Activated CD8-positive, alpha-beta T cell treated with anti-CD3 and anti-CD28 coated beads for 36 hours (primary cell): ENCODE results near the gene COQ9. TPM values are rescaled to one million over a fixed set of nuclear protein-coding genes. Genes with fewer than 3 reads are reported as not detected.
A peak's percentile ranks its signal among the peaks of the same experiment; 100 is the strongest.
"Not testable (repeated sequence)": the region's sequence is repeated elsewhere in the genome, so short reads cannot be mapped to it uniquely, and the experiment has no call there.

ENCODE experiments used
- ATAC-seq: fragments of 200-7000 bp; cut with Tn5 transposase; one replicate; pipeline ENCODE4 v1.10.0; 2021; ENCODE audit warnings: mild to moderate bottlenecking, moderate library complexity
- CTCF ChIA-PET: fragments of 350-600 bp; sonication (Branson Sonifier 250); formaldehyde crosslinking; loops from one replicate; lab custom pipeline; 2021; ENCODE audit warnings: antibody characterized with exemption; lab: Charles Lee
- POLR2A ChIA-PET: fragments of 350-600 bp; sonication (Branson Sonifier 250); formaldehyde crosslinking; loops from one replicate; lab custom pipeline; 2021; ENCODE audit warnings: antibody characterized with exemption; lab: Charles Lee
- DNase-seq: peaks from one replicate; pipeline ENCODE4 v3.0.0-alpha.2; 2020
- H3K27ac Mint-ChIP-seq: one replicate; pipeline ENCODE4 v1.8.0; 2021; ENCODE audit warnings: mild to moderate bottlenecking, mixed read lengths
- H3K27me3 Mint-ChIP-seq: one replicate; pipeline ENCODE4 v1.8.0; 2021; ENCODE audit warnings: mixed read lengths
- H3K36me3 Mint-ChIP-seq: one replicate; pipeline ENCODE4 v1.8.0; 2021; ENCODE audit warnings: low read depth, mixed read lengths
- H3K4me1 Mint-ChIP-seq: one replicate; pipeline ENCODE4 v1.8.0; 2021; ENCODE audit warnings: low read depth, mixed read lengths
- H3K4me3 Mint-ChIP-seq: one replicate; pipeline ENCODE4 v1.8.0; 2021; ENCODE audit warnings: mild to moderate bottlenecking, moderate library complexity, mixed read lengths
- H3K9me3 Mint-ChIP-seq: one replicate; pipeline ENCODE4 v1.8.0; 2021; ENCODE audit warnings: mixed read lengths
- CTCF ChIP-seq: fragments of 200-600 bp; IDR thresholded peaks from one replicate; pipeline ENCODE4 v1.8.0; 2022; ENCODE audit warnings: antibody characterized with exemption, mild to moderate bottlenecking
- intact Hi-C: fragments of 100-400 bp; cut with micrococcal nuclease; formaldehyde crosslinking; loops from one replicate; pipeline ENCODE4 v1.10.0; 2022
- total RNA-seq, 2 experiments: library from RNA; stranded (reverse); gene quantifications; one replicate each; pipeline ENCODE4 v1.2.3, GENCODE V29; 2021

The COQ9 gene
- total RNA-seq, 2 experiments from 2014 or later, result 39.3 to 39.6 TPM

- CTCF ChIA-PET, result interaction anchor here (1.3 to 6.0 kb wide), 3 partner anchors 11 to 89 kb away, joined by 3 to 81 read pairs (median 4); partner anchors contain the start of gene CIAPIN1
- Mint-ChIP-seq H3K36me3 (peaks cover 67% of the 10 kb centered on the region), H3K9me3 (no peaks in the 10 kb centered on the region), H3K27me3 (no peaks in the 10 kb centered on the region), H3K4me1 (peaks cover 29% of the 10 kb centered on the region), H3K27ac (no peak overlapping the region), H3K4me3 (no peak overlapping the region)
- DNase-seq (no peak), ATAC-seq (no peak)
- TF ChIP-seq CTCF, result no peak
- POLR2A ChIA-PET, result interaction anchor here (1.3 kb wide), 1 partner anchor 11 kb away, joined by 3 read pairs; no protein-coding TSS in a partner anchor
- intact Hi-C loops, result no loop called here
Observed at GRCh38 chr16:57430955-57431354, 16.3 kb upstream of the COQ9 start.

GRCh38 chr16:57432505-57432904, 14.8 kb upstream of the COQ9 start:
- Mint-ChIP-seq H3K9me3 (no peaks in the 10 kb centered on the region), H3K27ac (peak overlapping the region; percentile 66)

GRCh38 chr16:57432989-57433388, 14.3 kb upstream of the COQ9 start:
- POLR2A ChIA-PET, result interaction anchor here (0.6 to 2.7 kb wide), 5 partner anchors 10 to 283 kb away, joined by 3 to 9 read pairs (median 4); partner anchors contain the start of genes CIAPIN1 and COQ9
- no peak overlapping the region for H3K4me3 Mint-ChIP-seq
- no peaks in the 10 kb centered on the region for H3K9me3 Mint-ChIP-seq
- H3K4me1 Mint-ChIP-seq, result peaks cover 29% of the 10 kb centered on the region
- ATAC-seq (no peak), DNase-seq (no peak)
- H3K36me3 Mint-ChIP-seq, result peaks cover 68% of the 10 kb centered on the region
- intact Hi-C loops, result no loop called here
- CTCF ChIA-PET, result interaction anchor here (0.8 to 6.0 kb wide), 9 partner anchors 9 to 131 kb away, joined by 3 to 81 read pairs (median 4); partner anchors contain the start of gene POLR2C
- peak overlapping the region; percentile 66 for H3K27ac Mint-ChIP-seq
- TF ChIP-seq CTCF, result no peak
- no peaks in the 10 kb centered on the region for H3K27me3 Mint-ChIP-seq

More at GRCh38 chr16:57432505-57432904, 14.8 kb upstream of the COQ9 start:
- Mint-ChIP-seq H3K36me3 (peaks cover 70% of the 10 kb centered on the region), H3K4me3 (no peak overlapping the region), H3K4me1 (peaks cover 29% of the 10 kb centered on the region), H3K27me3 (no peaks in the 10 kb centered on the region)
- DNase-seq (no peak), ATAC-seq (no peak)
- CTCF ChIA-PET, result interaction anchor here (1.1 to 6.0 kb wide), 8 partner anchors 10 to 130 kb away, joined by 3 to 81 read pairs (median 4); partner anchors contain the start of gene POLR2C
- POLR2A ChIA-PET, result interaction anchor here (0.7 to 2.7 kb wide), 4 partner anchors 9 to 34 kb away, joined by 3 to 9 read pairs (median 4); partner anchors contain the start of genes CIAPIN1 and COQ9
- TF ChIP-seq CTCF, result no peak
- intact Hi-C loops, result no loop called here

- no peak for TF ChIP-seq CTCF
- ATAC-seq, result peak; percentile 20
Observed at GRCh38 chr16:57434003-57434402, 13.3 kb upstream of the COQ9 start.

GRCh38 chr16:57435838-57436237, 11.4 kb upstream of the COQ9 start:
- H3K36me3 Mint-ChIP-seq, result peaks cover 73% of the 10 kb centered on the region
- no peaks in the 10 kb centered on the region for H3K27me3 Mint-ChIP-seq
- no peak overlapping the region for H3K27ac Mint-ChIP-seq
- POLR2A ChIA-PET, result interaction anchor here (1.1 kb wide), 1 partner anchor 11 kb away, joined by 8 read pairs; the partner anchor contains the start of genes CIAPIN1 and COQ9
- CTCF ChIA-PET, result interaction anchor here (0.7 to 5.3 kb wide), 7 partner anchors 11 to 135 kb away, joined by 3 to 30 read pairs (median 4); partner anchors contain the start of genes CIAPIN1 and POLR2C
- H3K4me1 Mint-ChIP-seq, result peaks cover 31% of the 10 kb centered on the region
- ATAC-seq (no peak), DNase-seq (no peak)
- H3K4me3 Mint-ChIP-seq, result no peak overlapping the region
- TF ChIP-seq CTCF, result no peak
- H3K9me3 Mint-ChIP-seq, result peaks cover 4% of the 10 kb centered on the region
- intact Hi-C loops, result no loop called here

More at GRCh38 chr16:57434003-57434402, 13.3 kb upstream of the COQ9 start:
- Mint-ChIP-seq H3K4me1 (peaks cover 31% of the 10 kb centered on the region), H3K4me3 (no peak overlapping the region), H3K9me3 (no peaks in the 10 kb centered on the region), H3K27ac (peak overlapping the region; percentile 66), H3K36me3 (peaks cover 67% of the 10 kb centered on the region), H3K27me3 (no peaks in the 10 kb centered on the region)
- ChIA-PET POLR2A (interaction anchor here (2.7 kb wide), 1 partner anchor 13 kb away, joined by 9 read pairs; the partner anchor contains the start of genes CIAPIN1 and COQ9), CTCF (interaction anchor here (1.1 to 6.0 kb wide), 5 partner anchors 8 to 86 kb away, joined by 5 to 81 read pairs (median 7); partner anchors contain the start of gene POLR2C)
- intact Hi-C loops, result no loop called here
- DNase-seq, result no peak

GRCh38 chr16:57439947-57440346, 7.3 kb upstream of the COQ9 start:
- H3K27me3 Mint-ChIP-seq, H3K4me3 Mint-ChIP-seq, H3K9me3 Mint-ChIP-seq, intact Hi-C loops, H3K27ac Mint-ChIP-seq, ATAC-seq, DNase-seq, POLR2A ChIA-PET: not testable (repeated sequence)
- Mint-ChIP-seq H3K4me1 (peaks cover 24% of the 10 kb centered on the region), H3K36me3 (peaks cover 72% of the 10 kb centered on the region)
- CTCF ChIA-PET, result interaction anchor here (1.3 to 5.3 kb wide), 2 partner anchors 20 to 22 kb away, joined by 3 to 30 read pairs; no protein-coding TSS in a partner anchor

- ATAC-seq, CTCF ChIA-PET, H3K27me3 Mint-ChIP-seq, H3K27ac Mint-ChIP-seq, DNase-seq, intact Hi-C loops, H3K4me3 Mint-ChIP-seq, H3K9me3 Mint-ChIP-seq: not testable (repeated sequence)
- Mint-ChIP-seq H3K36me3 (peaks cover 67% of the 10 kb centered on the region), H3K4me1 (peaks cover 26% of the 10 kb centered on the region)
- POLR2A ChIA-PET, result interaction anchor here (0.6 to 1.2 kb wide), 3 partner anchors 19 to 227 kb away, joined by 3 to 4 read pairs (median 3); partner anchors contain the start of genes ADGRG3 and POLR2C
Observed at GRCh38 chr16:57440551-57440950, 6.7 kb upstream of the COQ9 start.
